ENCODE results near the gene PNKD. TPM values are rescaled to one million over a fixed set of nuclear protein-coding genes. Genes with fewer than 3 reads are reported as not detected.

PNKD gene
- total RNA-seq, 1 experiment from 2014 or later = 41.6 TPM

GRCh38 chr2:218315397-218315796, 45.1 kb downstream of the PNKD start:
- DNase-seq (ENCODE audit: low read depth) = no peak

GRCh38 chr2:218317303-218317630, 46.9 kb downstream of the PNKD start:
- DNase-seq (ENCODE audit: low read depth) = no peak

GRCh38 chr2:218317835-218318234, 47.5 kb downstream of the PNKD start:
- no peak for DNase-seq (ENCODE audit: low read depth)

GRCh38 chr2:218318241-218318640, 47.9 kb downstream of the PNKD start:
- DNase-seq (ENCODE audit: low read depth) = no peak

- no peak for DNase-seq (ENCODE audit: low read depth)
Measured at GRCh38 chr2:218319813-218320365, 49.6 kb downstream of the PNKD start.

GRCh38 chr2:218320704-218321336, 50.5 kb downstream of the PNKD start:
- no peak for DNase-seq (ENCODE audit: low read depth)

GRCh38 chr2:218322768-218323525, 52.6 kb downstream of the PNKD start:
- peak; percentile 69 for DNase-seq (ENCODE audit: low read depth)

GRCh38 chr2:218323526-218324472, 53.5 kb downstream of the PNKD start:
- peak; percentile 59 for DNase-seq (ENCODE audit: low read depth)

- no peak for DNase-seq (ENCODE audit: low read depth)
Measured at GRCh38 chr2:218325566-218326160, 55.3 kb downstream of the PNKD start.

GRCh38 chr2:218326315-218326714, 56.0 kb downstream of the PNKD start:
- no peak for DNase-seq (ENCODE audit: low read depth)

GRCh38 chr2:218327451-218328210, 57.3 kb downstream of the PNKD start:
- no peak for DNase-seq (ENCODE audit: low read depth)

GRCh38 chr2:218328294-218328693, 58.0 kb downstream of the PNKD start:
- DNase-seq (ENCODE audit: low read depth) = no peak

GRCh38 chr2:218329027-218329825, 58.9 kb downstream of the PNKD start:
- no peak for DNase-seq (ENCODE audit: low read depth)

- no peak for DNase-seq (ENCODE audit: low read depth)
Measured at GRCh38 chr2:218329826-218330593, 59.7 kb downstream of the PNKD start.

GRCh38 chr2:218331745-218332144, 61.4 kb downstream of the PNKD start:
- DNase-seq (ENCODE audit: low read depth) = no peak

GRCh38 chr2:218332288-218332687, 62.0 kb downstream of the PNKD start:
- DNase-seq (ENCODE audit: low read depth) = no peak

GRCh38 chr2:218332920-218333645, 62.8 kb downstream of the PNKD start:
- no peak for DNase-seq (ENCODE audit: low read depth)

- DNase-seq (ENCODE audit: low read depth) = no peak
Measured at GRCh38 chr2:218334531-218334930, 64.2 kb downstream of the PNKD start.

All from HT1080 (cell line).